ENCODE data around the gene SMAD3.

Gene SMAD3

GRCh38 chr15:67039384-67040075 lies 25.9 kb upstream of the SMAD3 start:
- Histone ChIP-seq H3K4me1 (ENCODE audit: insufficient read depth, low read length) (no peaks in the 10 kb centered on the region), H3K4me2 (ENCODE audit: insufficient read depth, low read length) (no peak overlapping the region), H3K9me3 (ENCODE audit: insufficient read depth, low read length, severe bottlenecking) (no peaks in the 10 kb centered on the region), H3K79me2 (ENCODE audit: insufficient read depth, low read length) (no peaks in the 10 kb centered on the region), H3K4me3 (ENCODE audit: low read depth in 1 of 2, low read length in 2 of 2) (no peak overlapping the region), H3K36me3 (ENCODE audit: insufficient read depth, low read length) (no peaks in the 10 kb centered on the region), H3K27me3 (ENCODE audit: insufficient read depth, low read length, poor library complexity) (peaks cover 5% of the 10 kb centered on the region), H2AFZ (ENCODE audit: low read depth, low read length) (no peak overlapping the region), H3K9ac (ENCODE audit: low read depth, low read length) (no peak overlapping the region), H3K27ac (ENCODE audit: low read length) (no peak overlapping the region), H4K20me1 (ENCODE audit: insufficient read depth, low read length) (no peaks in the 10 kb centered on the region)
- TF ChIP-seq CTCF (IDR thresholded peaks at IDR 0.05; ENCODE audit: borderline replicate concordance, extremely low read depth, low read length, poor library complexity, severe bottlenecking) (no peak), EZH2 (IDR thresholded peaks at IDR 0.05; ENCODE audit: borderline replicate concordance, low read depth, low read length, severe bottlenecking) (no peak)
- DNase-seq (peak; percentile 11), ATAC-seq (ENCODE audit: insufficient read depth, low read depth) (no peak)

- no peak overlapping the region for H2AFZ ChIP-seq (ENCODE audit: low read depth, low read length)
- no peaks in the 10 kb centered on the region for H3K4me1 ChIP-seq (ENCODE audit: insufficient read depth, low read length)
- ATAC-seq (ENCODE audit: insufficient read depth, low read depth) (no peak), DNase-seq (no peak)
- no peaks in the 10 kb centered on the region for H3K9me3 ChIP-seq (ENCODE audit: insufficient read depth, low read length, severe bottlenecking)
- peaks cover 5% of the 10 kb centered on the region for H3K27me3 ChIP-seq (ENCODE audit: insufficient read depth, low read length, poor library complexity)
- H3K9ac ChIP-seq (ENCODE audit: low read depth, low read length): no peak overlapping the region
- H4K20me1 ChIP-seq (ENCODE audit: insufficient read depth, low read length): no peaks in the 10 kb centered on the region
- H3K27ac ChIP-seq (ENCODE audit: low read length): no peak overlapping the region
- TF ChIP-seq CTCF (IDR thresholded peaks at IDR 0.05; ENCODE audit: borderline replicate concordance, extremely low read depth, low read length, poor library complexity, severe bottlenecking): no peak
- TF ChIP-seq EZH2 (IDR thresholded peaks at IDR 0.05; ENCODE audit: borderline replicate concordance, low read depth, low read length, severe bottlenecking): no peak
- no peaks in the 10 kb centered on the region for H3K36me3 ChIP-seq (ENCODE audit: insufficient read depth, low read length)
- no peak overlapping the region for H3K4me3 ChIP-seq (ENCODE audit: low read depth in 1 of 2, low read length in 2 of 2)
- no peak overlapping the region for H3K4me2 ChIP-seq (ENCODE audit: insufficient read depth, low read length)
- H3K79me2 ChIP-seq (ENCODE audit: insufficient read depth, low read length): no peaks in the 10 kb centered on the region
These were observed 25.1 kb upstream of the SMAD3 start for GRCh38 chr15:67040277-67040676.

GRCh38 chr15:67042551-67043142 lies 22.8 kb upstream of the SMAD3 start:
- H3K79me2 ChIP-seq (ENCODE audit: insufficient read depth, low read length): no peaks in the 10 kb centered on the region
- no peaks in the 10 kb centered on the region for H4K20me1 ChIP-seq (ENCODE audit: insufficient read depth, low read length)
- no peak for DNase-seq
- no peak overlapping the region for H3K4me2 ChIP-seq (ENCODE audit: insufficient read depth, low read length)
- no peak overlapping the region for H3K9ac ChIP-seq (ENCODE audit: low read depth, low read length)
- peaks cover 3% of the 10 kb centered on the region for H3K27me3 ChIP-seq (ENCODE audit: insufficient read depth, low read length, poor library complexity)
- no peaks in the 10 kb centered on the region for H3K36me3 ChIP-seq (ENCODE audit: insufficient read depth, low read length)
- H3K9me3 ChIP-seq (ENCODE audit: insufficient read depth, low read length, severe bottlenecking): no peaks in the 10 kb centered on the region
- H2AFZ ChIP-seq (ENCODE audit: low read depth, low read length): no peak overlapping the region
- H3K4me1 ChIP-seq (ENCODE audit: insufficient read depth, low read length): no peaks in the 10 kb centered on the region
- ATAC-seq (ENCODE audit: insufficient read depth, low read depth): no peak
- no peak overlapping the region for H3K27ac ChIP-seq (ENCODE audit: low read length)
- no peak for TF ChIP-seq EZH2 (IDR thresholded peaks at IDR 0.05; ENCODE audit: borderline replicate concordance, low read depth, low read length, severe bottlenecking)
- no peak for TF ChIP-seq CTCF (IDR thresholded peaks at IDR 0.05; ENCODE audit: borderline replicate concordance, extremely low read depth, low read length, poor library complexity, severe bottlenecking)
- H3K4me3 ChIP-seq (ENCODE audit: low read depth in 1 of 2, low read length in 2 of 2): no peak overlapping the region
